ENCODE measurements around the gene PTPRD.

PTPRD gene

DNA sequence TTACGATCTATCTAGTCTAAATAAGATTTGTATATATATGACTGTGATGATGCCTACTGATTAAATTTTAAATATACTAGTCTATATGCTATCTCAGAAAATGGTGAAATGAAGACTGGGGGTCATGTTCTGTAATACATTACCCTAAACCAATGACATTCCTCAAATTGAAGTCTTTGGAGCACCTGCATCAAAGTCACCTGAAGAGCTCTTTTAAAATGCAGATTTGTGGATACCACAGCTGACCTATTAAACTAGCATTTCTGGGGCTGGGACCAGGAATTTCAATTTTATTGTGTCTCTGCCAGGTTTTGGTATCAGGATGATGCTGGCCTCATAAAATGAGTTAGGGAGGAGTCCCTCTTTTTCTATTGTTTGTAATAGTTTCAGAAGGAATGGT lies 2181.3 kb downstream of the PTPRD start:
- no peak for DNase-seq (ENCODE audit: low read depth)

DNA sequence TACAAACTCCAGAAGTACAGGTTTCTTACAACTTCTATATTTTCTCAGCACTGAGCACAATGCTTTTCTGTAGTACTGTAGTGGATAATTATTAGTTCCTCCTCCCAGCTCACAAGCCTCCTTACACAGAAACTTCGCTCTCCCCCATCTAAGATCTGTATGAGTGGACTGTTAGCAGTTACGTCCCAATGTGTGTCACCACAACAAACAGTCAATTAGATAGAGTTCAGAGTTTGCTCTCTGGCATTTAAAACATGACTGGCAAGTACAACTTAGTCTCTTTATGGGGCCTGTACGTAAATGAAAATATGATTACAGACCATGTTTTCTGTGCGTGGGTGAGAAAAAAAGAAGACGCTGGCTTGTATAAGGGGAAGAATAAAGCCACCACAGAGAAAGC lies 2181.9 kb downstream of the PTPRD start:
- no peak for DNase-seq (ENCODE audit: low read depth)

DNA sequence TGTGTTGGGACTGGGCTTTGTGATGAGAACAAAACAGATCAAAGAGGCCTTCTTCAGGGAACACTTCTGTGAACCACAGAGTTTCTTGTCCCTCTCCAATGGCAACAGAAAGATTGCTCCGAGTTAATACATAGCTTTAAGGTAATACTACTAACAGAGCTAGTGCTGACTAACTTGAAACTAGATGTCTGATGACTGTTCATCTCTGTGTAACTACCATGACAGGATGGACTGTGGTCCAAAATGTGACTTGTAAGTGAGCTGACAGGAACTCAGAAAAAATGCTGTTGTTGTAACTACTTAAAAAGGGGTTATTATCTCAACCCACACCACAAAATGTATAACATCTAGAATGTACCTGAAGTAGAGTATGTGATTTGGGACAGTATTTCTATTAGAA lies 2183.0 kb downstream of the PTPRD start:
- DNase-seq (ENCODE audit: low read depth) = no peak

DNA sequence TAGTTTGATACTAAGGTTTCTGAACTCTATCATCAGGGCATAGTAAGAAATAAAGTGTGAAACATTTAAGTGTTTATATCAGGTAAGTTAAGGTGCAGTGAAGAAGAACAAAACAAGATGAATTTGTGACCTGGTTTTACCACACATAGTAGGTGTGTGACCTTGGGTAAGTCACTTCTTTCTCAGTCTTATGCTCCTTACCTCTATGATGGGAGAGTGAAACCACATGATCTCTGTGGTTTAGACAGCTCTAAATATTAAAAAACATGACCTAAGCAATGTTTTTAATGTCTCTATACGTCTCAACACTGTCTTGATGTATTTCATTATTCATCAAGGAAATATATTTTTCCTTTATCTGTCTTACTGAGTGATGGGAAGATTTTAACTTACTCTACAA lies 2183.6 kb downstream of the PTPRD start:
- DNase-seq (ENCODE audit: low read depth) = no peak

DNA sequence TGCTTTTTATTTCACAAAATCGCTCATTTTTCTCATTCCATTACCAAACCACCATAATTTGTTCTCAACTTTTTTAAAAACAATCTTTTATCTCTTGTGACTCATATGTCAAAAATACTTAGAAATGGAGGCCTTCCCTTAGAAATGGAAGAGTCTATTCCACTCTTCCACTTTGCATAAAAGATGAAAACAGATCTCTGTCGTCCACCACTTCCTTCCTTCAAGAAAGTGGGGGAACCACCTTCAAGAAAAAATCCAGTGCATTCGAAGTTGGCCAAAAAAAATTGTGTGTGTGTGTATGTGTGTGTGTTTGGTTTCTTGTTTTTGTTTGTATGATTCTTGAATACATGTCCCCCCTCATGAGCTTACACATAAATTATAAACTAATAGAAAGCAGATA lies 2184.4 kb downstream of the PTPRD start:
- DNase-seq (ENCODE audit: low read depth) = no peak

DNA sequence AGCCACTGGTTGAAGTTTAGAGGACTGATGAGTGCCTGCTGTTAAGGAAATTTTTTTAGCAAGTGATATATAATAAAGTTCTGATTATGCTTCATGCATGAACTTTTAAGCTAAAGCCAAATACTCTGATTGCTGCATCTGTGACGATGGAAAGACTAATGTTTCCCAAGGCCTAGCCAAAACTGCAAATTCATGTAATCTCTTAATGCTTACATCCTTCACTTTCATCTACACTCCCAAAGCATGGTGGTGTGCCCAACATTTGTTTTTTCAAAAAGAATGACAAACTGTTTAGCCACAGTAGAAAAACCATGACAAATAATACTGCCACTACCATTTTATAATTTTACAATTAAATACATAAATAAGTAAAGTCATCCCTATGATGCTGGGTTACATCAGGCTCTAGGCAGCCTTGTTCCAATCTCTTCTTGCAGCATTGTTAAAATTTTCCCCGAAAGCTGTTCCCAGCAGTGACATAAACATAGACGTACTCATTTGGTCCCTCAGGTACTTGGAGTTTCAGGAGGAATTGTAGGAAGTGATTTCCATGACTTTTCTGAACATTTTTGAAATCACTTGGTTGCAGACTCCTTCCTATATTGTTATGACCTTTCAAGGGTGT lies 2187.9 kb downstream of the PTPRD start:
- DNase-seq (ENCODE audit: low read depth) = no peak

DNA sequence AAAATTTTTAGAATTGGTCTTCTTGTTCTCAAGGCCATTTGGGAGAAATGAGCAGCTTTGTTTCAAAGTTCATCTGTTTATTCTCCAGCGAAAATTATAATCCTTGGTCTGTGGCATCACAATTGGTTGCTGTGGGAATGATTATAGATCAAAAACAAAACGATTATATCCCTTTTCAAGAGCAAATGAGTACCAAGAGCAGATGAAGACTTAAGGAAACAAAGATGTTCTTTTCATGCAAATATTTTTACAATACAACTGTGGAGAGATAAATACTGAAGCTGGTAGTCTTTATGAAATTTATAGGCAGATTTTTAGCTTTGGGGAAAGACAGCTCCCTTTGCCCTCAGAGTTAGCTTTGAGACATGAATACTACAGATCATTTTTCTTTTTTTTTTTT lies 2192.4 kb downstream of the PTPRD start:
- DNase-seq (ENCODE audit: low read depth) = no peak

DNA sequence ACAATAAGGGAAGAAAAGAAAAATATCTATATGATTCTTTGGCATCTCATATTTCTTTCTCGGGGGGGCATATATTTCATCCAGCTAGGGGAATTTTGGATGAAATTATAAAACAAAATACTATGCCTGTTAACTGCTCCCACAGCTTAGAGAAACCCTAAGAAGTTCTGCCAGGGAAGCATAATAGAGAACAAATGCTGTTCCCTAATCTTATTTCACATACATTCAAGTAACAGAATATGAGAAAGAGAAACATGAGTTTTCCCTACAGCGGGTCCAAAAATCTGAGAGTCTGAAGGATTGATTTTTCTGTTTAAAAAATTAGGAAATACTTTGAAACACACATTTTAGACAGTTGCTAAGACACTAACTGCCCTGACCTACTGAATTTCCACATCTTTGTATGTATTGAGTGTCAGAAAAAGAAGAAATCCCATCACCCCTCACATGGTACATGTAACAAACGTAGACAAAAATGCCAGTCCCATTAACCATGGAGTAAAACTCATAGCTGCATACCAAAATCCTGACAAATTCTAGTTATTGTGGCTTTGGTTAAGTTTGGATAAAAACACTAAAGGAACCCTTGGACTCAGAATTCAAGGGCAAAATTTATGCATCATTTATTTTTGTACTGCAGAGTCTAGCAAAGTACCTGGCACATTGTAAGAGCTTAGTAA lies 2193.1 kb downstream of the PTPRD start:
- no peak for DNase-seq (ENCODE audit: low read depth)

DNA sequence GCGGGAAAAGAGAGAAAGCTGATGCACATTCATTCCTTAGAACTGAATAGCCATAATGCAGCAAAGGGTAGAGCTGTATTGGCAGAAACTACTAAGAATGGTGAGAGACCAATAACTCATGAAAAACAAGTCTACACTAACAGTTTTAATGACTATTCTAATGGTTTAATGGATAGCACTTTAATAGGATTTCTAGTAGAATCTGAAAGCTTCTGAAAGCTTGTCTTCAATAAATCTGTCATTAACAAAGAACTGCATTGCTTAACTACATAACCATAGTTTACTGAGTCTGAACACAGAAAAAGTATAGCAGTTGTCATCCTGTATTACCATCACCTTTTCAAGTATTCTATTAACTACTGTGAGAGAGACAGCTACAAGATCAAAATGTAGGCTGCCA lies 2195.5 kb downstream of the PTPRD start:
- no peak for DNase-seq (ENCODE audit: low read depth)

DNA sequence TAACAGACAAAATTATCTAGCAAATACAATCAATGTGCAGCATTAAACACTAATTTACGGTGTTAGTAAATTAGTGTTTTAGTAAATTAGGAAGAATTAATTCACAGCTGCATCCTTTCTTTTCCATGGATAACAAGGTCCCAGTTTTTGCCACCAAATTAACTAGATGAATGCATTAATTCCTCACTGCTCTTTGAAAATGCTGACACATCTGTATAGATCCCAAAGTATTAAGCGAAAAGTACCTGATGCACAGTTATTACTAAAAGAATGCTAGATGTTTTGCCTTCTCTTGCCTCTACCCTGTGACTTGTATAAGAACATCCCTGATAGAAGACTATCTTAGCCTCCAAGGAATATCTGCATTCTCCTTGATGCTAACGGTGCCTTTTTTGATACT lies 2200.5 kb downstream of the PTPRD start:
- DNase-seq (ENCODE audit: low read depth) = no peak

DNA sequence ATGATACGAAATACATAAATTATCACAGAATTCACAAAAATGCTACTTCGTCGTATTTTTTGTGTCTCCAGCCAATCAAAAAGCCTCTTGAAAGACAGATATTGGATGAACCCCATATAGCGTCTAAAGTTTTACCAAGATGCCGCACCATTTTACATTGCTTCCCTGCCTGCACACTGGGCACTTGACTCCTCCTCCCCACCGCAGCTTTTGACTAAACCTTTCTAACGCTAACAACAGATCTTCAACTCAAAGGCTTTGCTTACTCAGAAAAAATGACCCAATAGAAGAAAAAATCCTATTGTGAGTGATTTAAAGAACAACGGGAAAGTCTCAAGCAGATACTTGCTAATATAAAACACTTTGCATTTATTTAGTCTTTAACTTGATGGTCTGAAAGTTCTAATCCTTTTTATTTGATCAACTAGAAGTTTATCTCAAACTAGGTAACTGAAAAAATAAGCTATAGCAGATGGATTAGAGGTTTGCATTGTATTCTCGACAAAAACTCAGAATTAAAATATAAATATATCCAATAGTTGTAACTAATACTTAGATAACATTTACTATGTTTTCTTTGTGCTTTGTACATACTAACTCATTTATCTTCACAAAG lies 2204.1 kb downstream of the PTPRD start:
- DNase-seq (ENCODE audit: low read depth) = no peak

DNA sequence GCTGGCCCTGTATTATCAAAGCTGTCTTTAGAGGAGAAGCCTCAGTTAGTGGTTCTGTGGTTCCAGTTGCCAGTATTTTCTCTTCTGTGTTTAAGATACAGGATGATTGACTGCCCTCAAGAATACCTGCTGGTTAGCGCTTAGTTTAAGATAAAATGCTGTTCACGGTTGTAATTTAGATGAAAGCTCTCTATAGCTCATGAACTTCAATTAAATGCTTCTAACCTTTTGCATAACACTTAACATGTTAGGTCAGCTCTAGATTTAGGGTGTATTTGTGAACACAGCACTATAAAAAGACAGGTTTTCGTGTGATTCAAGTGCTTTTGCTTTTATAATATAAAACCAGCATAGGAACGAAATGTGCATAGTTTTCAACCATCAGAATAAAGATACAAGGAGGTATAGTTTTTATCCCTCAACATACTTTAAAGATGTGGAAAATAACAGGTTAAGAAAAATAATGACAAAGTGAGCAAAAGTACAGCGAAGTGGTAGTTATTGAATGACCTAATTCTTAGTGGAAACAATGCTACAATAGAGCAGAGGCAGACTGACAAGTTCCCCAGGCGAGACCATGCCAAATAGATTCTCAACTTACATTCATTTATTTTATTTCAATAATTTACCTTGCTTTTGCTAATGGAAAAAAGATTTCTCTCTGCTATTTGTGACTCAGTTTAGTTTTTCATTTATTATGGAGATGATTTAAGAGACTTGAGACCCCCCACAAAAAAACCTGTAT lies 2210.7 kb downstream of the PTPRD start:
- no peak for DNase-seq (ENCODE audit: low read depth)

DNA sequence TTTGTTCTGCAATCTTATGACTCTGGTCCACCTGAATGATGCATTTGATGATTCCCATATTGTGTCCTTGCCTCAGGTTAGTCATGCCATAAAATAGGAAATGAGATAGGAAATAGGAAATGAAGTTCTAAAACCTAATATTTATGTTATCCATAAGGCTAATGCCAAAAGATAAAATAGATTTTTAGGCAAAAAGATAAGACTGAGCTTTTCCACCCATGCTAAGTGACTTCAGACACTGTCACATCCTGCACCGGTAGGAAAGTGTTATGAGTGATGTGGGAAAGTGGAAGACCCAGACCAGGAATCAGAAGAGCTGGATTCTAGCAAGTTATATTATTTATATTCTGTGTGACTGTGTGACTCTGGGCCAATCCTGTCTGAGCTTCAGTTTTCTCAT lies 2212.4 kb downstream of the PTPRD start:
- DNase-seq (ENCODE audit: low read depth) = no peak

DNA sequence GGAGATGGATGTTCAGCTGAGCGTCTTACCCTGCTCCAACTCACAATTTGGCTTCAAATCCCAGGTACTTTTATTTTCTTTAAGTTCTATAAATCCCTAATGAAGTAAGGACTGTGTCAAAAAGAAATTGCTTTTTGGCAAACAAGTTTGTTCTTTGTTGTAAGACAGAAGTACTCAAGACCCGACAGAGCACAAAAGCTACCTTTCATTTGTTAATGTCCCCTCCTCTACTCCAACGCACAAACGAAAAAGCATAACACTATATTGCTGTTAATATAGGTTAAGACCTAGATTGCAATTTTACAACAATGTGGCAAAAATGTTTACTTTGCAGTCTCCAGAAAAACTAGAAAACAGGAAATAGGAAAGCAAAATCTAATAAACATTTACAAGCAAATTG lies 2217.8 kb downstream of the PTPRD start:
- no peak for DNase-seq (ENCODE audit: low read depth)

DNA sequence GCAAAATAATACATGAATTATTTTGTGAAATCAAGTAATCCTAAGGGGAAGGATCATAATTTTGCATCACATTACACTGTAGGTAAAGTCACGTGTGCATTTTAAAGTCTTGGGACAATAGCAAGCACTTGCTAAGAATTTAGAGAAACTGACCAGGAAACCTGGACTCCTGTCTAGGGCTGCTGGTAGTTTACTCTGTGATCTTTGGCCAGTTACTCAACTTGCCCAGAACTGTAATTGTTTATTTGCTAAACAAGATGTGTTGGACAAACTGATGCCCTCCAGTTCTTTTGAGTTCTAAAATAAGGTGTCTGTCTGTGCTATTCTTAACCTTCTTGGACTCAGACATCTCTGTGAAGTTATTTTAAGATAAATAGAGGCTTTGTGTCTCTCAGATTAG lies 2218.5 kb downstream of the PTPRD start:
- no peak for DNase-seq (ENCODE audit: low read depth)

DNA sequence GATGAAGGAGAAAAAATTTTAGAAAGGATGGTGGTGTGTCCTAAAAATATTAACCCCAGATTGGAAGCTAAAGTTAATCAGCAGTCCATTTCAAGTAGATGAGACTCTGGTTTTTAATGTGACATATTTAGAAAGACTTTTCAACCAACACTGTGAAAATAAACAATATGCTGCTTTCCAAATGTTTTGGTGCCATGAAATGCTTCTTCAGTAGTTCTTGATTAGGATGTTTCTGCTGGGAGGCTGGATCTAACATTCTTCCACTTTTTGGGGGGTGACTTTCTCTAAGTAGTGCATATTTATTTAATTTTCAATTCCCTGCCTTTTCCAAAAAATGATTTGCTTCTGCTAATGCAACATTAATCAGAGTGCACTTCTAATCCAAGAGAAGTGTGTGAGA lies 2219.9 kb downstream of the PTPRD start:
- no peak for DNase-seq (ENCODE audit: low read depth)

DNA sequence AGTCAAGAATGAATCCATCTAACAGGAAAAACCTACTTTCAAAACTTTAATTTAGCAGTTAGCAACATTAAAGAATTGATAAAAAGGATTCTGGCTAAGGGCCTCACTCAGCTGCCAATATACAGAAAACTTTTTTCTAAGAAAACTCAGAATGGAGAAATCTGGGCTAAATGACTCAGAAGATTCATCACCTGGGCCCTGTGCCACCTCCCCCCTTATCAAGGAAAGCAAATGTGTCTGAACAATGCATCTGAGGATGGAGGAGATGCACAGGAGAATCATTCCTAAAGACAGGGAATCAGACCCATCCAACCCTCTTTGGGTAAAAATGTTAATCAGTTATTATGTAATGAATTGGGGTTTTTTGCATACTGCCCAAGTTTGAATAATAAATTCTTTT lies 2221.2 kb downstream of the PTPRD start:
- DNase-seq (ENCODE audit: low read depth) = no peak

DNA sequence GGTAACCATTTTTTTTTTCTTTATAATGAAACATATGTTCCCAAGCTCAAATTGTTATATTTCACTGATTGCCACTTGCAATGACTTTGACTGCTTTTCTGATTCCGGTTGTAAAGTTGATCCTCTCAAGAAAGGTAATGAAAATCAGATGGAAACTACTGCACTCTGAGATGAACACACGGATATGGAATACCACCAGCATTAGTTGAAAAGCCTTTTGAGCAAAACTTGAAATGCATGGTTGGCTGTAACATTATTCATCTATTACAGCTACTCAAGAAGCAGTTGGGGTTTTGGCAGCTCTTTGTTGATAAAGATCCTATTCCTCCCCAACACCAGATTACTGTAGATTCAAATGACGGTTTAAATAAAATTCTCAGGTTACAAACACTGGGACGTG lies 2221.7 kb downstream of the PTPRD start:
- no peak for DNase-seq (ENCODE audit: low read depth)

DNA sequence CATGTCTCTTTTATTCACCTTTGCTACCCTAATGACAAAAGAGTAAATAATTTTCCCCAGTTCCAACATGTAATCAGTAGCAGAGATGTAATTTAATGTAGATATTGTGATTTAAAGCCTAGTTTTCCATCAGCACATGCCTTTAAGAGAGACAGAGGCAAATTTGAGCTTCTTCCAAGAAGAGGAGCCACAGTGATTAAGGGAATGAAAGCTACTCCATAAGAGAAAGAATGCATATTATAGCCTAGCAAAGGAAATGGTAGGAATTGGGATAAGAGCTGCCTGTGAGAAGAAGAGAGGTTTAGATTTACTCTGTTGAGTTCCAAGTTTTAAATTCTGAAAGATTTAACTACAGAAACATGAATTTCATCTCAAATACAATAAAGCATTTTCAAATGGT lies 2222.2 kb downstream of the PTPRD start:
- DNase-seq (ENCODE audit: low read depth) = no peak

DNA sequence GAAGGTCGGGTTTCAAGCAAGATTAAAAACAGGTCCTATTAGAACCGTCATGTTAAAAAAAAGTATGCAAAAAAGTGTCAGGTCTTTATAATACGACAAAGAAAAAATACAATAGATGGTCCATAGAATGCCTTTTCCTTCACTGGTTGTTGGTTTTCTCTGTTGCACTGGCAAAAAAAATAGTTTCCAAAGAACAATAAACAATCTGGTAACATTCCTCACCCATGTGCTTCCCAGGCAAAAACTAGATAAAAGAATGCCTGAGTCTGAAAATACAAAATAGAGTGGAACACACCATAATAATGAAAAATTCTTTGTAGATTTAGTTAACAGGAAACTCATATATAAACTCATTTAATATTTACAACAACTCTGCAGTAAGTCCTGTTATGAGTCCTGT lies 2223.3 kb downstream of the PTPRD start:
- DNase-seq (ENCODE audit: low read depth) = no peak

DNA sequence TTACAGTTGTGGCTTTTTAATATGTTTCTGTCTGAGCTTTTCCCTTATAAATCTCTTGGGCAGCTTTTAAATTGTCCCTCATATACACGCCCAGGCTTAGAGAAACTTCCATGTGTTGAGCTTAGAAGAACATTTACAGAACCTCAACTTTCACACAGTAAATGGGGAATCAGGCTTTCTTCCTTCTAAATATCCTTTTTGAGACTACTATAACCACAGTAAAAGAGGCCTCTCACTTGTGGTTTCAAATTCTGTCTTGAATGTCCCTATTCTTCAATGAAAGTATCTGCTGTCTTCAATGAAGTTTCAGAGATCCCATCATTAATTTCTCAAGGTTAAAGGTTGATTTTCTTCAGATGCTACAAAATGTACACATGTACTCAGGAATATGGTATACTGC lies 2224.7 kb downstream of the PTPRD start:
- no peak for DNase-seq (ENCODE audit: low read depth)

DNA sequence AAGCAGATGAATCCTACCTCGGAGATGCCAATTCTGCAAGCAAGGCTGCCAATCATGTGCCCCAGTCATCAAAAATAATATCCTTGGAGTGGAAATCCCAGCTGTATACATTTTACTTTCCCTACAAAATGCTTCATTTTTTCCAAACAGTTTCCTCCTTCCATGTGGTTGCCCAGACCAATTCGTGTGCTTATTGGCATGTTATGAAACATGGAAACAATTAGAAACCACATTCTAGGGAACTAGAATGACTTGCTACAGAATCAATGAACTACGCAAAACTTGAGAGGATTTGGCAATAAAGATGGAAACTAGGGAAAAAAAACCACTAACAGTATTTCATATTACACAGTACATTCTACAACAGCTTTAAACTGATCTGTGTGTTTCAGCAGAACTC lies 2228.7 kb downstream of the PTPRD start:
- no peak for DNase-seq (ENCODE audit: low read depth)
